Left kidney (tissue), 2 donors: ENCODE results near the gene RETREG1. TPM values are rescaled to one million over a fixed set of nuclear protein-coding genes. Genes with fewer than 3 reads are reported as not detected.
"Not testable (repeated sequence)": the region's sequence is repeated elsewhere in the genome, so short reads cannot be mapped to it uniquely, and the experiment has no call there.

ENCODE experiments used
- DNase-seq: peaks from one replicate; pipeline ENCODE4 v3.0.0-alpha.2; 2013
- polyA plus RNA-seq: library from polyadenylated mRNA; unstranded; fragments of 120-200 nt; gene quantifications from one replicate; pipeline ENCODE4 v1.2.1, GENCODE V29; 2013; ENCODE audit not compliant: insufficient read length

RETREG1 gene
- polyA plus RNA-seq, 1 donor = 43.1 TPM

- no peak for DNase-seq
These were observed 59.3 kb downstream of the RETREG1 start for GRCh38 chr5:16557477-16557876.

- no peak for DNase-seq
These were observed 62.7 kb downstream of the RETREG1 start for GRCh38 chr5:16554110-16554509.

- DNase-seq = peak; percentile 70
These were observed 64.0 kb downstream of the RETREG1 start for GRCh38 chr5:16552666-16553343.

DNA sequence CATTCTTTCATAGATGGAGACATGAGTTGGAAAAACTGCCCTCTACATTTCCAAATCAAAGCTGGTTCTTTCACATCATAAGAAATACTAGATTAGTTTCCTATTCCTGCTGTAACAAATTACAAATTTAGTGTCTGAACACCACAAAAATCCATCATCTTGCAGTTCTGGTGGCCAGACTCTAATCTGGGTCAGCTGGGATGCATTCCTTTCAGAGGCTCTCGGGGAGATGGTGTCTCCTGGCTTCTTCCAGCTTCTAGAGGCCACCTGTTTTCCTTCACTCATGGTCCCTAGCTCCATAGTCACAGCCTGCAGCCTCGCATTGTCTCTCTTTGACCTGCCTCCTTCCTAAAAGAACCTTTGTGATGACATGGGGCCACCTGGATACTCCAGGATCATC, 65.2 kb downstream of the RETREG1 start:
- DNase-seq = no peak

DNA sequence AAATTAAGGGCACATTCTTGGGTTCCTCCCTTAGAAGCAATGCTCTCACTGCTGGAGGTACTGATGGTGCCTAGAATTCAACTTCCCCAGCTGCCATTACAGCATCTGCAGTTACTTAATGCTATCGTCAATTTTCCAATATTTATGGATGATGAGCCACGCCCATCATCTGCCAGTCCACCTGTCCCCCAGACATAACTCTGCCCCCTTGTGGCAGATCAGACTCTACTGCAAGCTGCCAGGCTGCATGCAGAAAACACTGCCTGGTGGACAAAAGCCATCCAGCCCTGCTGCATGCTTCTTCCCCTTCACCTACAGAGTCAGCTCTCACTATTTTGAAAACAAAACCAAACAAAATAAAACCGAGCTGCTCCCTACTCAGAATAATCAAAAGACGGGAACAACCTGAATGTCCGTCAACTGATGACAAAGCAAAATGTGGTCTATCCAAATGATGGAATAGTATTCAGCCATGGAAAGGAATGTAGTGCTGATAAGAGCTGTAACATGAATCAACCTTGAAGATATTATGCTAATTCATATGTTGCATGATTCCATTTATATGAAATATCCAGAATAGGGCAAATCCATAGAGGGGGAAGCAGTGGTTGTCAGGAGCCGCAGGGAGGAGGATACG, 66.4 kb downstream of the RETREG1 start:
- DNase-seq = no peak

GRCh38 chr5:16549491-16550206, 67.1 kb downstream of the RETREG1 start:
- no peak for DNase-seq

DNA sequence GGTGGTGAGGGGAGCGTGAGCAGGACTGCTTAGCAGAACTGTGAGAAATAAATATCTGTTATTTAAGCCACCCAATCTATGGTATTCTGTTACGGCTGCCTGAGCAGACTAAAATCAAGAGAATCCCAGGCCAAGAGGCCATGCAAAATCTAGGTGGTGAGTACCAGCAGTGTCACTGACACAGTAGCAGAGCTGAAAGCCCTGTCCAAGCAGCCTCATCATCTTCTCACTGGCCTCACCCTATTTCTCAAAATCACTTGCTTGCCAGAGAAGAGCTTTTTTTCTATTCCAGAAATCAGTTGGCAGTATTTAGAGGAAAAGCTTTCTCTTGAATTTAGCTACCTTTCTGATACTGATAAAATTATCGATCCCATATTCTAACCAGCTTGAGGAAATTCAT, 68.0 kb downstream of the RETREG1 start:
- DNase-seq = no peak

DNA sequence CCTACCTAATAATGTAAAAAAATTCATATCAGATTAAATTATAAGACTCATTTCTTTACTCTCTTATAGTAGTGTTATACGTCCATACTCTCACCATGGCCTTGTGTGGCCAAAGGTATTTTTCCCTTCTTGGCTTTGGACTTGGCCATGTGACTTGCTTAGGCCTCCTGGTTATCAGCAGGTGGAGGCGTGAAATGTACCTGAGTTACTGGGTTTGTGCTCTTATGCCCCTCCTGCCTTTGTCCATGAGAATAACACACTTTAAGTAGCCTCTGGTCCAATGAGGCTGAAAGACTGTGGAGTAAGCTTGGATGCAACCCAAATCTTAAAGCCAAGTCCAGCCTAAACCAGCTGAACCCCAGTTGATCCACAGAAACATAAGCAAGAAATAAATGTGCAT, 68.7 kb downstream of the RETREG1 start:
- DNase-seq = no peak

- DNase-seq = no peak
These were observed 69.5 kb downstream of the RETREG1 start for GRCh38 chr5:16547200-16547842.

DNA sequence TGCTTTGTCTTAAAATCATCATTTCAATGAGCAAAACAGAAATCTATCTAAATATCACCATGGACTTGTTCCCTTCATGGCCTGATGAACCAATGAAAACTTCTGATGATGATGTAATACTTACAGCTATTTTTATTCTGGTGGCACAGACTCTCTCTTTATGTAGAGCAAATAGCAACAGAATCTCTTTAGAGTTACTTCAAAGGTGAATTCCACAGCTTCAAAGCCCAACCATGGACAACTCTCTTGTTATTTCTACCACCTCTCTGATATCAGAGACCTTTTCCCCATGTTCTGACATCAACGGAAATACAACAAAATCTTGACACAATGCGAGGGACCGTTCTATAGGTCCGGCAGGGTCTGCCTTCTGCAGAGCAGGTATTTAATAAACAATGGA, 70.1 kb downstream of the RETREG1 start:
- DNase-seq = no peak

- no peak for DNase-seq
These were observed 72.0 kb downstream of the RETREG1 start for GRCh38 chr5:16544607-16545374.

DNA sequence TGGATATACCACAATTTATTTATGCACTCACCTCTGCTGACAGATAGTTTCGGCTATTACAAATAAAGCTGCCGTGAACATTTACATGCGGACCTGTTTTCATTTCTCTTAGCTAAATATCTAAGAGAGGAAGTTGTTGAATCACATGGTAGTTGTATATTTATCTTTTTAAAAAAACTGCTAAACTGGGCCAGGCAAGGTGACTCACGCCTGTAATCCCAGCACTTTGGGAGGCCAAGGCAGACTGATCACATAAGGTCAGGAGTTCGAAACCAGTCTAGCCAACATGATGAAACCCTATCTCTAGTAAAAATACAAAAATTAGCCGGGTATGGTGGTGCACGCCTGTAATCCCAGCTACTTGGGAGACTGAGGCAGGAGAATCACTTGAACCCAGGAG, 73.6 kb downstream of the RETREG1 start:
- DNase-seq = not testable (repeated sequence)

- no peak for DNase-seq
These were observed 74.6 kb downstream of the RETREG1 start for GRCh38 chr5:16542236-16542635.

GRCh38 chr5:16541592-16541991, 75.2 kb downstream of the RETREG1 start:
- DNase-seq = not testable (repeated sequence)

DNA sequence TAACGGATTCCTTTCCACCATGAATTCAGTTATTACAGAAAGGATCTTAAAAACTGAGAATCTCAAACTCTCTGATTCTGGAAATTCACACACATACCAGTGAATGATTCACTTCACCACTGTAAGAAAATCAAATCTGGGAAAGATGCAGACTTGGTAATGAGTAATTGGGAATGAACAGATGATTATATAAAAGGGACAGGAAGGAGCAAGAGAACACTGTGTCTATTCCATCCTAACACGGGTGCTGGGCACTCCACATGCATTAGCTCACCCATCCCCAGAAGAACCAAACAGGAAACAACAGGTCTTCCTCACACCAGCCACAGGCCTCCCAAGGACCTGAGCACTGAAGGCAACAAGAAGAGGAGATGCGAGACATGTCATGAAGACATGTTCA, 76.4 kb downstream of the RETREG1 start:
- no peak for DNase-seq

DNA sequence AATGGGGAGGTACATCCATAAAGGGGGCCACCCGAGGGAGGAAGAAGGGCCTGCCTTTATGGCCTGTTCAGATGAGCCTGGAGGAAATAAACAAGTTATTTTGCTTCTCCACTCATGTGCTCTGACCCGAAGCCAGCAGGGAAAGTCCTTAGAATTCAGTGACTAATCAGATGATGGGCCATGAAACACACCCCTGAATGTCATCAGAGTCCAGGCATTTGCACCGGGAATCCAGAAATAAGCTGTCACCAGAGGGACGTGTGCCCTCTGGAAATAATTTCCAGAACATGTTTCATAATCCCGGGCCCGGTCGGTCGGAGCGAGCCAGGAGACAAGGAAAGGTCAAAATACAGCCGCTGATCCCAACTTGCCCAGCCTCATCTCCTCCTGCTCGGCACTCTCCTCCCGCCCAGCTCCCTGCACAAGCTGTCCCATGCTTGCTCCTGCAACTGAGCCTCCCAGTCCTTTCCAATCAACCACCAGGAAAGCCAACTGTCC, 77.6 kb downstream of the RETREG1 start:
- DNase-seq = peak; percentile 50

DNA sequence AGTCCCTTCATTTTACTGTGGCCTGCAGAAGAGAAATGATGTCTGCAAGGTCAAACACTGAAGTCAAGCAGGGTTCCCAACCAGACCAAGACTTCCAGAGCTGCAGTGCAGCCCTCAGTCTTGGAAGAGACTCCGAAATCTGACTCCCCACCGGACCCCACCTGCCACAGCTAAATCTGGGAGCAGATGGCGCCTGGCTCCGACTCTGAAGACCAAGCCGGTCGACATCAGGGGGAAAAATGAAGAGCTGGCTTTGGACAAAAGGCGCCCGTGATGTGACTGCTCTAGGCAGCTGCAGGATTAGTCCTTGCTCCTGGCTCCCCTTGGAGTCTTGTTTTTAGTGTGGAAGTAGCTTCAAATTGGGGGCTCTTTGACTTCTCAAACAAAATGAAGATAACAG, 78.8 kb downstream of the RETREG1 start:
- DNase-seq = no peak

DNA sequence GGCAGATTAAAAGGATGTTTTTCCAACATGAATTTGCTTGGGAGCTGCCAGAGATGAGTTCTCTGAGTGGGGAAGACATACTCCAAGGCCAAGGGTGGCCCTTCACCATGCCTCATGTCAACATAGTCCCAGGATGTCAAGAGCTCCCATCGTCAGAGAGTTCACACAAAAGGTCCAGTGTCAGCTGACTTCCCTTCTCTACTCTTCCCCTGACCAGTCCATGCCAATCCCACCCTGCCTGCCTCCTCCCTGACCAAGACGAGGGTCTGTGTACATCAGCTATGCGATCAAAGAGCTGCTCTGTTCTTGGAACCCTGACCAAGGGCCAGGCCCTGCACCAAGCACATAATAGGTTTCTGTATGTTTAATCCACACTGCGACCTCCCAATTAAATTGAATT, 80.0 kb downstream of the RETREG1 start:
- DNase-seq = no peak

DNA sequence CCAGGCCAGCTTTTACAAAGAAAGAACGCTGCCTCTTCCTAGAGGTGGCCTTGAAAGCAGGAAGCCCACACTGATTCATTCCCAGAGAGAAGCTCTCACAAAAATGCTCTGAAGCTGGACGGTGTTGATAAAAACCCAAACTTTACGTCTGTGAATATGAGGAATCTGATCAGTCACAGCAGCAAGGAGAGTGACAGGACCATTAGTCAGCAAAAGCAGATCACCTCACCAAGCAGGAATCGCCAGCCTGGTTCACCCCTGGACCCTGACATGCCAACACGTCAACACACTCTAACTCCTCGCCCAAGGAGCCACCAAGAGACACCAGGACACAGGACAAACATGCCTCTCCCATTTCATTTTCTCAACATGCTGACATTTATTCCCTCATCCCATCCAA, 80.6 kb downstream of the RETREG1 start:
- no peak for DNase-seq

- no peak for DNase-seq
These were observed 82.5 kb downstream of the RETREG1 start for GRCh38 chr5:16534280-16534679.

DNA sequence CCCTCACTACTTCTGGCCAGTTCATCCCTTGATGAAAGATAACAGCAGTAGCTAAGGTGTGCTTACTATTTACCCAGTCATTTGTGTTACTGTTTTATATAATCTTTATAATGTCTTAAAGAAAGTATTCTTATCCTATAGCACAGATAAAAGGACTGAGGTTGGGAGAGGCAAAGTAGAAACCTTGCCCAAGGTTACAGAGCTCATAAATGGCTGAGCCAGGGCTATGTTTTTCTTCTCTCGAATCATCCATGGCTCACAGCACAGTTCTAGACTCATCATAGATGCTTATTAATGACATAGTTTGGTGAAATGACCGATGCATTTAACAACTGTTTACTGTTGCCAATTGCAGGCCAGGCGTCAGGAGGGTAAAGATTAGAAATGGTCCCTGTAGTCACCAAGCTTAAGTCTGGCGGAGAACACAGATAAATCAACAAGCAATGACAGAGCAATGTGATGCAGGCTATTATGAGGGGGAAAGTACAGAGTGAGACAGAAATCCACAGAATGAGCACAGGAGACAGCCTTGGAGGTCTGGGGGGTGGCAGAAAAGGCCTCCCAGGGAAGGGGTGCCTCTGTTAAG, 85.6 kb downstream of the RETREG1 start:
- DNase-seq = no peak

DNA sequence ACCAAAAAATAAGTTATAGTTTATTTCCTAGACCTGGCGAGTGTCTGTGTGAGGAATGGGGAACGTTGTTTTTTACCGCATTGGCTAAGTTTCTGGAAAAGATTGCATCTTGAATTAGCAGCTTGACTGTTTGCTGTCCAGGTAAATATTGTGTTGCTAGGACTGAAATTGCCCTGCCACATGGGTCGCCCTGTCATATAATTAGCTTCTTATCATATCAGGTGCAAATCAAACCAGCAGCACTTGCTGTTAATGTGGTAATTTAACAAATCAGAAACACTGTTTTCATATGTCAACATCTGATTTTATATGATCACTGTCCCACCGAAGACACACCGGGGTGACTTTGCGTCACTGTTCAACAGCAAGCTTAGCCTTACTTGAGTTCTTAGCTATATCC, 87.5 kb downstream of the RETREG1 start:
- no peak for DNase-seq
